K562 (cell line): Measurements from ENCODE around the gene SLC16A5.

Source experiments
- ATF1 ChIP-seq, 2 experiments: fragments of 450-650 bp in 1 of 2; IDR thresholded peaks; 2 replicates each; pipeline ENCODE4 v1.6.1; 2016; ENCODE audit warnings: missing compliant biosample characterization in 1 of 2, missing genetic modification characterization in 1 of 2
- DIDO1 ChIP-seq: fragments of 450-650 bp; IDR thresholded peaks from 2 replicates; pipeline ENCODE4 v1.6.1; 2016; ENCODE audit warnings: low read depth, missing biosample characterization, missing genetic modification characterization
- EP300 ChIP-seq: IDR thresholded peaks from 2 replicates; pipeline ENCODE4 v1.6.1; 2012; ENCODE audit warnings: low read length, improper control_type of control experiment
- JUND ChIP-seq, 2 experiments: IDR thresholded peaks; 2 replicates in 1 of 2; 3 replicates in 1 of 2; pipeline ENCODE4 v1.6.1; 2011; ENCODE audit warnings: borderline replicate concordance in 2 of 2, low read depth in 2 of 2, low read length in 2 of 2, improper control_type of control experiment in 1 of 2, missing biosample characterization in 1 of 2, missing genetic modification characterization in 1 of 2, missing genetic modification reagents in 1 of 2
- KLF6 ChIP-seq: fragments of 250-450 bp; sonication (Bioruptor Pico); IDR thresholded peaks from 2 replicates; pipeline ENCODE4 v1.4.0; 2020; ENCODE audit warnings: mild to moderate bottlenecking, moderate library complexity, borderline replicate concordance
- NFIC ChIP-seq: fragments of 450-650 bp; IDR thresholded peaks from 2 replicates; pipeline ENCODE4 v1.6.1; 2017; ENCODE audit warnings: mild to moderate bottlenecking, inconsistent platforms
- NR2F6 ChIP-seq: fragments of 450-650 bp; formaldehyde crosslinking; IDR thresholded peaks from 2 replicates; pipeline ENCODE4 v1.4.0; 2020; ENCODE audit warnings: mild to moderate bottlenecking
- SAFB2 ChIP-seq: fragments of 200-400 bp; formaldehyde crosslinking; IDR thresholded peaks from 2 replicates; pipeline ENCODE4 v1.6.1; 2018; ENCODE audit warnings: borderline replicate concordance, low read length, low read depth, moderate library complexity; ENCODE audit not compliant: severe bottlenecking
- YBX1 ChIP-seq: fragments of 450-650 bp; IDR thresholded peaks from 2 replicates; pipeline ENCODE4 v1.7.1; 2016; ENCODE audit warnings: mild to moderate bottlenecking
- ZFX ChIP-seq: sonication (generic); formaldehyde crosslinking; IDR thresholded peaks from 2 replicates; pipeline ENCODE4 v1.8.0; 2022; ENCODE audit warnings: mild to moderate bottlenecking, missing genetic modification reagents, moderate library complexity
- TF ChIP-seq, protein P1 (sequence below): sonication (generic); formaldehyde crosslinking; IDR thresholded peaks from 2 replicates; pipeline ENCODE4 v1.8.1; 2023; ENCODE audit warnings: mild to moderate bottlenecking, missing genetic modification reagents

- TF ChIP-seq, protein P1, sequence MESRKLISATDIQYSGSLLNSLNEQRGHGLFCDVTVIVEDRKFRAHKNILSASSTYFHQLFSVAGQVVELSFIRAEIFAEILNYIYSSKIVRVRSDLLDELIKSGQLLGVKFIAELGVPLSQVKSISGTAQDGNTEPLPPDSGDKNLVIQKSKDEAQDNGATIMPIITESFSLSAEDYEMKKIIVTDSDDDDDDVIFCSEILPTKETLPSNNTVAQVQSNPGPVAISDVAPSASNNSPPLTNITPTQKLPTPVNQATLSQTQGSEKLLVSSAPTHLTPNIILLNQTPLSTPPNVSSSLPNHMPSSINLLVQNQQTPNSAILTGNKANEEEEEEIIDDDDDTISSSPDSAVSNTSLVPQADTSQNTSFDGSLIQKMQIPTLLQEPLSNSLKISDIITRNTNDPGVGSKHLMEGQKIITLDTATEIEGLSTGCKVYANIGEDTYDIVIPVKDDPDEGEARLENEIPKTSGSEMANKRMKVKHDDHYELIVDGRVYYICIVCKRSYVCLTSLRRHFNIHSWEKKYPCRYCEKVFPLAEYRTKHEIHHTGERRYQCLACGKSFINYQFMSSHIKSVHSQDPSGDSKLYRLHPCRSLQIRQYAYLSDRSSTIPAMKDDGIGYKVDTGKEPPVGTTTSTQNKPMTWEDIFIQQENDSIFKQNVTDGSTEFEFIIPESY (CRISPR knock-in tag) = no peak
- no peak for TF ChIP-seq JUND (IDR thresholded peaks at IDR 0.05; ENCODE audit: borderline replicate concordance, low read depth, low read length)
- TF ChIP-seq JUND (tag; IDR thresholded peaks at IDR 0.05; ENCODE audit: borderline replicate concordance, low read depth, low read length) = no peak
- no peak for TF ChIP-seq SAFB2
- no peak for TF ChIP-seq KLF6
- TF ChIP-seq ZFX (CRISPR knock-in tag) = no peak
- TF ChIP-seq NR2F6 (CRISPR knock-in tag) = no peak
- TF ChIP-seq EP300 = no peak
- no peak for TF ChIP-seq ATF1 (CRISPR knock-in tag; IDR thresholded peaks at IDR 0.05)
- no peak for TF ChIP-seq ATF1 (tag; IDR thresholded peaks at IDR 0.05)
- TF ChIP-seq DIDO1 (tag) = no peak
- TF ChIP-seq NFIC = no peak
- TF ChIP-seq YBX1 = no peak
Measured at GRCh38 chr17:75135946-75136345, 48.2 kb downstream of the SLC16A5 start.
